GM10248 (cell line): Measurements from ENCODE around the gene CLCNKA.
"Not testable (repeated sequence)": the region's sequence is repeated elsewhere in the genome, so short reads cannot be mapped to it uniquely, and the experiment has no call there.

ENCODE experiments used
- CTCF ChIA-PET: fragments of 300-600 bp; sonication (Branson Sonifier 250); formaldehyde crosslinking; extraction: SDS; loops from one replicate; lab custom pipeline; 2021; ENCODE audit warnings: antibody characterized with exemption; lab: Yijun Ruan, JAX
- POLR2A ChIA-PET: fragments of 350-650 bp; sonication (Branson Sonifier 250); formaldehyde crosslinking; extraction: SDS; loops from one replicate; lab custom pipeline; 2020; ENCODE audit warnings: antibody characterized with exemption; lab: Yijun Ruan, JAX
- DNase-seq: peaks from one replicate; pipeline ENCODE4 v3.0.0; 2012; ENCODE audit errors: extremely low spot score
- TF ChIP-seq, protein P1 (sequence below): IDR thresholded peaks from 2 replicates; pipeline ENCODE4 v1.5.1; 2012; ENCODE audit warnings: mild to moderate bottlenecking, low read depth; ENCODE audit errors: extremely low read depth, missing control alignments, control extremely low read depth

Gene CLCNKA

DNA sequence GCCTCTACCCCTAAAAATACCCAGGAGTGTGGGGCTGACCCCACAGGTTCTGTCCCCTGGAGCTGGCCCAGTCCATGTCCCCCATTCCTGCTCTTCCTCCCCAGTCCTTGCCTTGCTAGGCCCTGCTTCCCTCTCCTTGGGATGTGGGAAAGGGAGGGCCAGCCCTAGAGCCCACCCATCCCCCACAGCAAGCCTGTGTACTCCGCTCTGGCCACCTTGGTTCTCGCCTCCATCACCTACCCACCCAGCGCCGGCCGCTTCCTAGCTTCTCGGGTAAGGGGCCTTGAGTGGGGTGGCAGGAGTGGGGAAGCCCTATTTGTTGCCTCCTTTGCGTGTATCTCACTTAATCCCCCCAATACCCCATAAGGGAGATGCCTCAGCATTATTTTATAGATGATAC is 28.5 kb downstream of the CLCNKA start:
- ChIA-PET POLR2A (no interaction called here), CTCF (interaction anchor here (0.7 to 1.4 kb wide), 2 partner anchors 27 to 259 kb away, joined by 3 read pairs; no protein-coding TSS in a partner anchor)
- TF ChIP-seq, protein P1, sequence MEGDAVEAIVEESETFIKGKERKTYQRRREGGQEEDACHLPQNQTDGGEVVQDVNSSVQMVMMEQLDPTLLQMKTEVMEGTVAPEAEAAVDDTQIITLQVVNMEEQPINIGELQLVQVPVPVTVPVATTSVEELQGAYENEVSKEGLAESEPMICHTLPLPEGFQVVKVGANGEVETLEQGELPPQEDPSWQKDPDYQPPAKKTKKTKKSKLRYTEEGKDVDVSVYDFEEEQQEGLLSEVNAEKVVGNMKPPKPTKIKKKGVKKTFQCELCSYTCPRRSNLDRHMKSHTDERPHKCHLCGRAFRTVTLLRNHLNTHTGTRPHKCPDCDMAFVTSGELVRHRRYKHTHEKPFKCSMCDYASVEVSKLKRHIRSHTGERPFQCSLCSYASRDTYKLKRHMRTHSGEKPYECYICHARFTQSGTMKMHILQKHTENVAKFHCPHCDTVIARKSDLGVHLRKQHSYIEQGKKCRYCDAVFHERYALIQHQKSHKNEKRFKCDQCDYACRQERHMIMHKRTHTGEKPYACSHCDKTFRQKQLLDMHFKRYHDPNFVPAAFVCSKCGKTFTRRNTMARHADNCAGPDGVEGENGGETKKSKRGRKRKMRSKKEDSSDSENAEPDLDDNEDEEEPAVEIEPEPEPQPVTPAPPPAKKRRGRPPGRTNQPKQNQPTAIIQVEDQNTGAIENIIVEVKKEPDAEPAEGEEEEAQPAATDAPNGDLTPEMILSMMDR: no peak
- no peak for DNase-seq

DNA sequence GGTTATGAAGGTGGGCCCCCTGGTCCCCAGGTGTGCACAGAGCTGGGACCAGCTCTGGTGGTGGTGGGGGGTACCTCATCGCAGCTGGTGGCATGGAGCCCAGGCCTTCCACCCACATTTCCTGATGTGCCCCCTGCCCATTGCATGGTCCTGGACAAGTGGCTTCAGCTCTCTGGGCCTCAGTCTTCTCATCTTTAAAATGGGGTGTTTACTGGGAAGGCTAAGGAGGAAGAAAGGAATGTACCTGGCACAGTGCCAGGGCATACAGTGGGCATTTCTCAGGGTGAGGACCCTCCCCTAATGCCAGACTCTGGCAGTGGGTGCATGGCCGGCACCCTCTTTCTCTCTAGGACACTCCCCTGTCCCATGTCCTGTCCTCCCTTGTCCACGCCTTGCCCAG is 29.2 kb downstream of the CLCNKA start:
- DNase-seq: no peak
- ChIA-PET POLR2A (no interaction called here), CTCF (no interaction called here)
- TF ChIP-seq, protein P1: no peak

GRCh38 chr1:16051949-16052348 is 30.1 kb downstream of the CLCNKA start:
- DNase-seq, POLR2A ChIA-PET: not testable (repeated sequence)
- CTCF ChIA-PET: interaction anchor here (4.9 kb wide), 1 partner anchor 42 kb away, joined by 40 read pairs; no protein-coding TSS in a partner anchor

DNA sequence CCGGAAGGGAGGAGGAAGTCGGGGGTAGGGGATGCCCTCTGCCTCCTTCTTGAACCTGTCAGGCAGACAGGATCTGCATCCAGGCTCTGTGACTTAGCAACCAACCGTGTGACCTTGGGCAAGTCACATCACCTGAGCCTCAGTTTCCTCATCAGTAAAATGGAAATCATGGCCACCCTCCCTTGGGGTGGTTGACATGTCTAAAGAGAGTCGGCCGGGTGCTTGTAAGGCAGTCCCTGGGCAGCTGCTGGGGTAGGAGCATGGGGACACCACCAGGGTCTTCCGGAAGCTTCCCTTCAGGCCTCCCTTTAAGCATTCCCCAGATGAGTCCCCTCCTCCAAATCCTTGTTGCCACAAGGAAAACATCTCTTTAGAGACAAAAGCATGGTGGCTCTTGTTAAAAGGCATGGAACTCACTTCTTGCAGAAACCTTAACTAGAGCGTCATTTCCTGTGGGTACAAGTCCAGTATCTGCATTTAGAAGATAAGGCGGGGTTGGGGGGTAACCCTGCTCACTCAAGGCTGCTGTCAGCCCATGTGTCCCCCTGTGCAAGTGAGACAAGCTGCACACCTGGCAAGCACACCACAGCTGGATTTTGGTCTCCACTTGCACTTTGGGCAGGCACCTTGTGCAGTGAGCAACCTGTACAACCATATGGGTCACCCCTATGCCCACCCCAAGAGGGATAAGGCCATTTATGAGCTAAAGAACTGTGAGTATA is 32.1 kb downstream of the CLCNKA start:
- ChIA-PET CTCF (interaction anchor here (1.1 to 4.9 kb wide), 5 partner anchors 13 to 262 kb away, joined by 3 to 40 read pairs (median 6); no protein-coding TSS in a partner anchor), POLR2A (no interaction called here)
- DNase-seq: no peak
- TF ChIP-seq, protein P1: no peak

- ChIA-PET CTCF (interaction anchor here (0.8 to 4.9 kb wide), 11 partner anchors 8 to 263 kb away, joined by 3 to 40 read pairs (median 5); no protein-coding TSS in a partner anchor), POLR2A (no interaction called here)
- TF ChIP-seq, protein P1: no peak
- DNase-seq: no peak
These were observed 33.0 kb downstream of the CLCNKA start for GRCh38 chr1:16054598-16055540.

GRCh38 chr1:16055613-16056520 is 34.0 kb downstream of the CLCNKA start:
- DNase-seq: peak; percentile 93
- CTCF ChIA-PET: interaction anchor here (0.6 to 4.9 kb wide), 15 partner anchors 8 to 290 kb away, joined by 3 to 40 read pairs (median 4); partner anchors contain the start of gene FAM131C
- POLR2A ChIA-PET: no interaction called here
- TF ChIP-seq, protein P1: peak; percentile 98

GRCh38 chr1:16056521-16056912 is 34.7 kb downstream of the CLCNKA start:
- DNase-seq, POLR2A ChIA-PET: not testable (repeated sequence)
- CTCF ChIA-PET: interaction anchor here (0.6 to 4.9 kb wide), 11 partner anchors 8 to 290 kb away, joined by 3 to 40 read pairs (median 5); partner anchors contain the start of gene FAM131C

DNA sequence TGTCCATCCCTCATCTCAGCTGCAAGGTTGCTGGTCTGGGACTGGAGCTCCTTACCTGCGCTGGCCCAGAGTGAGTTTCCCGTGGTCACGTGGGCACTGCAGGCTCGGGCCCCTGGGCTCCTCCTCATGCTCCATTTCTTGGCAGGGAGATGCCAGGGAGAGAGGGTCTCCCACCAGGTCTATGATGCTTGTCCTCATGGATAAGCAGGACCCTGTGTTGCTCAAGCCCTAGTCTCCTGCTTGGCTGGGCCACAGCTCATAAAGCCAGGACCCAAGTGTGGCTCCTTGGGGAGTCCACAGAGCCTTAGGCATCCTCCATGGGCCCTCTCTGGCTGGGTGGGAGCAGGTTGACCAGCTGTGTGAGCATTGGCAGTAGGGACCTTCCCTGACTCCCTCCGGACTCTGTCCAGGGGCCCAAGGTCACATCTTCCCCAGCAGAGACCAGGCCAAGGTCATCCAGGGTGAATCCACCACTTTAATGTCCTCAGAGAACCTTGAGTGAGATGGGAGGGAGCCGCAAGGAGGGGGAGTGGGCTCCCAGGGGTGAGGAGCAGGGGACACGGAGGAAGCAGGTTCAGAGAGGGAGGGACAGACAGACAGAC is 35.6 kb downstream of the CLCNKA start:
- POLR2A ChIA-PET, DNase-seq: not testable (repeated sequence)
- CTCF ChIA-PET: interaction anchor here (0.9 to 1.4 kb wide), 4 partner anchors 12 to 291 kb away, joined by 3 to 4 read pairs (median 4); no protein-coding TSS in a partner anchor
